Measurements from ENCODE around the gene AMPD2. TPM values are rescaled to one million over a fixed set of nuclear protein-coding genes. Genes with fewer than 3 reads are reported as not detected.

AMPD2 gene
- total RNA-seq, 4 donors from 2014 or later: 23.7 to 38.8 (median 33.2) TPM

DNA sequence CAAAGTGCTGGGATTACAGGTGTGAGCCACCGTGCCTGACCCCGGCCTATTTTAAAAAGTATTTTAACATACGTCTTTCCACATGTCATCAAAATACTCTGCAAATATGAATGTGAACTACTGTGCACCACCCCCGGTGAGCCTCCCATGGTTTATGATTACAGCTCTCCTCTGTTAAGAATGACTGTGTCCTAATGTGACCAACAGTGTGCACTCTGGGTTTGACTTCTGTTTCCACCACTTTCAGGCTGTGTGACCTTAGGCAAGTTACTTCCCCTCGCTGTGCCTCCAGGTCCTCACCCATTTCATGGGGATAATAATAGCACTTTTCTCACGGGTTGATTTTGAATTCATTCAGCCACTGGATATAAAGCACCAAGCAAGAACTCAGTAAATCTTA is 14.7 kb downstream of the AMPD2 start:
- peak; percentile 89 for DNase-seq (ENCODE audit: extremely low spot score)
- Histone ChIP-seq H3K27me3 (no peaks in the 10 kb centered on the region), H3K36me3 (peaks cover 4 to 22% (median 19%) of the 10 kb centered on the region in 4 donors), H3K9me3 (no peaks in the 10 kb centered on the region), H3K4me1 (peaks cover 9 to 35% (median 23%) of the 10 kb centered on the region in 4 donors), H3K4me3 (no peak overlapping the region), H3K27ac (replicated peaks in 1 of 4) (no peak overlapping the region)
- 86% methylated on average over 6 of the region's 6 CpGs for WGBS
- no peak for TF ChIP-seq EP300 (IDR thresholded peaks at IDR 0.05)
- TF ChIP-seq, protein P1, sequence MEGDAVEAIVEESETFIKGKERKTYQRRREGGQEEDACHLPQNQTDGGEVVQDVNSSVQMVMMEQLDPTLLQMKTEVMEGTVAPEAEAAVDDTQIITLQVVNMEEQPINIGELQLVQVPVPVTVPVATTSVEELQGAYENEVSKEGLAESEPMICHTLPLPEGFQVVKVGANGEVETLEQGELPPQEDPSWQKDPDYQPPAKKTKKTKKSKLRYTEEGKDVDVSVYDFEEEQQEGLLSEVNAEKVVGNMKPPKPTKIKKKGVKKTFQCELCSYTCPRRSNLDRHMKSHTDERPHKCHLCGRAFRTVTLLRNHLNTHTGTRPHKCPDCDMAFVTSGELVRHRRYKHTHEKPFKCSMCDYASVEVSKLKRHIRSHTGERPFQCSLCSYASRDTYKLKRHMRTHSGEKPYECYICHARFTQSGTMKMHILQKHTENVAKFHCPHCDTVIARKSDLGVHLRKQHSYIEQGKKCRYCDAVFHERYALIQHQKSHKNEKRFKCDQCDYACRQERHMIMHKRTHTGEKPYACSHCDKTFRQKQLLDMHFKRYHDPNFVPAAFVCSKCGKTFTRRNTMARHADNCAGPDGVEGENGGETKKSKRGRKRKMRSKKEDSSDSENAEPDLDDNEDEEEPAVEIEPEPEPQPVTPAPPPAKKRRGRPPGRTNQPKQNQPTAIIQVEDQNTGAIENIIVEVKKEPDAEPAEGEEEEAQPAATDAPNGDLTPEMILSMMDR (IDR thresholded peaks at IDR 0.05): no peak
- no peak for TF ChIP-seq POLR2A (IDR thresholded peaks at IDR 0.05; ENCODE audit: low read depth)
- no peak for TF ChIP-seq POLR2AphosphoS5 (IDR thresholded peaks at IDR 0.05)
- intact Hi-C loops (cut with DNase I): no loop called here

DNA sequence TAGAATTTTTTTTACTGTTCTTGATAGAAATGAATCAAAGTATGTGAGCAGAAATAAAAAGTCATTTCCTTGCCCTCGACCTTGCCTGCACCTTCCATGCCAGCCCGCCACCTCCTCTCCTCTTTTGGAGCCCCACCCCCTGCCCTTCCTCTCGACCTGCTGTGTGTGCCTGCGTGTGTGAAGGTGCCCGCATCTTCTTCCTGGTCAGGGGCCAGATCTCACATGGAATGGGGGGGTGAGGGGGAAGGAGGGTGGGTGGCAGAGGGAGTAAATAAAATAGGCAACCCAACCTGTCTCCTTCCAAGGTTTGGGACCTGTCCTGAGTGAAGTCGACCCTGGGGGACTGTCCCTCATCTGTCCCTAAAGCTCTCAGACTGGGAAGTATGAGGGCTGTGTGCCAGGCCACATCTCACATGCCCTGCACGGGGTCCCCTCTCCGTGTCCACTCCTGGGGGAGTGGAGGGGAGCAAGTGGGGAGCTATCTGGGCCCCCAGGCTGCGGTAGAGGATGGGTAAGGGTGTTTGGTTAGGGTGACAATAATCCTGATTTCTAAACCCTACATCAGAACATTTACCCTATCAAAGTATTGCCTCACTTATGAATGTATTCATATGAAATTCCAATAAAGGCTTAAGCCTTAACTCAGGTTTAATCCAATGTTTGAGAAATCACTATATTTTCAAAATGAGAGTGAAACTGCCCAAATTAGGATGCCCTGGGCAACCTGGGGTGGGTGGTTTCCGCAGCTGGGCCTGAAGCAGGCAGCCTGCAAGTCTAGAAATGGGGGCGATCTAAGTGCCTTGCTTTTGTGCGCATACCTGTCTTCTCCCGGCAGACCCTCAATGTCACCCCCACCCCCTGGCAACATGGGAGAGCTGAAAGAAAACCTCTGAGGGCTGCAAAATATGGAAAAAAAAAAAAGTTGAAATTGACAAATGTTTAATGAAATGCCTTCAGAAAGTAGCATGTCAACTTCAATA is 15.4 kb downstream of the AMPD2 start:
- Histone ChIP-seq H3K4me3 (no peak overlapping the region), H3K36me3 (peaks cover 0 to 15% (median 13%) of the 10 kb centered on the region in 4 donors), H3K27me3 (no peaks in the 10 kb centered on the region), H3K9me3 (no peaks in the 10 kb centered on the region), H3K4me1 (peaks cover 9 to 38% (median 23%) of the 10 kb centered on the region in 4 donors), H3K27ac (replicated peaks in 1 of 4) (no peak overlapping the region)
- WGBS: 66% methylated on average over 13 of the region's 13 CpGs
- DNase-seq (ENCODE audit: extremely low spot score): peak; percentile 60
- TF ChIP-seq POLR2AphosphoS5 (IDR thresholded peaks at IDR 0.05): no peak
- TF ChIP-seq POLR2A (IDR thresholded peaks at IDR 0.05; ENCODE audit: low read depth): no peak
- TF ChIP-seq, protein P1 (IDR thresholded peaks at IDR 0.05): no peak
- no peak for TF ChIP-seq EP300 (IDR thresholded peaks at IDR 0.05)
- intact Hi-C loops (cut with DNase I): no loop called here

DNA sequence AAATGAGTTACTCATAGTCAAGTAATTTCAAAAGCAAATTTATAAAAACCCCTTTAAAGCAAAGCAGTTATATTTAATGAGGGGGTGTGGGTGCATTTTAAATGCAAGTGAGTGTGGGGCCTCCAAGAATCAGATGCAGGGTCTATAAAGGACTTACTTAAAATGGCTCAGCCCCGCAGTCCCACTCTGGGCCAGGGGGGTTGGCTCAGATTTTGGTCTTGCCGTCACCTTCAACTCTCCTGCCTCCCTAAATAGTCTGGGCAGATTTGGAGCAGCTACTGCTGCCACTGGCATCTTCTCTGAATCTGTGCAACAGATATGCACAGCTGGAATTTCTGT is 16.2 kb downstream of the AMPD2 start:
- Histone ChIP-seq H3K27ac (replicated peaks in 1 of 4) (no peak overlapping the region), H3K9me3 (no peaks in the 10 kb centered on the region), H3K36me3 (peaks cover 0 to 11% (median 9%) of the 10 kb centered on the region in 4 donors), H3K4me3 (no peak overlapping the region), H3K4me1 (peaks cover 9 to 42% (median 23%) of the 10 kb centered on the region in 4 donors), H3K27me3 (no peaks in the 10 kb centered on the region)
- TF ChIP-seq, protein P1 (IDR thresholded peaks at IDR 0.05): no peak
- no peak for TF ChIP-seq POLR2A (IDR thresholded peaks at IDR 0.05; ENCODE audit: low read depth)
- TF ChIP-seq EP300 (IDR thresholded peaks at IDR 0.05): no peak
- no peak for TF ChIP-seq POLR2AphosphoS5 (IDR thresholded peaks at IDR 0.05)
- WGBS: 80% methylated on average over 2 of the region's 2 CpGs
- intact Hi-C loops (cut with DNase I): no loop called here
- peak; percentile 31 for DNase-seq (ENCODE audit: extremely low spot score)

DNA sequence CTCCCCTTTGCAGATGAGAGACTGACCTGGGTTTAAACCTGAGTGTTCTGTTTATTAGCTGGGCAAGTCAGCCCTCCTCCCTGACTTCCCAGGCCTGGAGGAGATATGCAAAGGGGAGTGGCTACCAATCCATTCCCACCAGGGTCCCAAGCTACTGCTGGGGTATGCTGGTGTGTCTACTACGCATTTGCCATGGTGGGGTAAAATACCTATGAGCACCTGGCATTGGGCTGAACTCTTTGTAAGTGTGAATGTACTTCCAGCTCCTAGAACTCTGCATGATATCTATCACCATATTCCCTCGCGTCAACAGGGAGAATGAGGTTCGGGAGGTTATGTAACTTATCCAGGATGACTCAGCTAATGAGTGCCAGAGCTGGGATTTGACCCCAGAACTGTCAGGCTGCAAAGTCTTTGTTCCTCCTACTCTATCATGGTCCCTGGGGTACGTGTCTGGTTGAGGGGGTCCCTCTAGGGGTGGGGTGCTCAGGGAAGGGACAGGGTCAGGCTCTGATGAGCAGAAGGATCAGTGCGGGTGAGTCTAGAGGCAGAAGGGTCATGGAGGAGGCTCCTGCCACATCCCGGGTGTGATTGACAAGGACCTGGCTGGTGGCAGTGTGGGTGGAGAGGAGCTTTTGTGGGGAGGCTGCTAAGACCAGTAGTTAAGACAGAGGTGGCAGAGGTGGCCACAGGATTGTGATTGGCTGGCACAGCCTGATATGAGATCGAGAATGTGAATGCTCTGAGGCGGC is 16.7 kb downstream of the AMPD2 start:
- no peak overlapping the region for H3K4me3 ChIP-seq
- peaks cover 9 to 39% (median 23%) of the 10 kb centered on the region in 4 donors for H3K4me1 ChIP-seq
- H3K9me3 ChIP-seq: no peaks in the 10 kb centered on the region
- H3K27me3 ChIP-seq: no peaks in the 10 kb centered on the region
- 66% methylated on average over 8 of the region's 9 CpGs for WGBS
- intact Hi-C loops (cut with DNase I): no loop called here
- H3K36me3 ChIP-seq: peaks cover 0 to 6% (median 4%) of the 10 kb centered on the region in 4 donors
- TF ChIP-seq POLR2AphosphoS5 (IDR thresholded peaks at IDR 0.05) (no peak), POLR2A (IDR thresholded peaks at IDR 0.05; ENCODE audit: low read depth) (no peak), EP300 (IDR thresholded peaks at IDR 0.05) (no peak)
- TF ChIP-seq, protein P1 (IDR thresholded peaks at IDR 0.05): no peak
- DNase-seq (ENCODE audit: extremely low spot score): peak; percentile 89
- H3K27ac ChIP-seq (replicated peaks in 1 of 4): no peak overlapping the region
